WTC11 (cell line): ENCODE data around the gene SNPH. TPM values are rescaled to one million over a fixed set of nuclear protein-coding genes. Genes with fewer than 3 reads are reported as not detected.

Experiments used
- ATAC-seq: fragments of 200-7000 bp; cut with Tn5 transposase; 2 replicates; pipeline ENCODE4 v1.10.0; 2021; ENCODE audit warnings: mild to moderate bottlenecking, moderate library complexity
- CTCF ChIA-PET: fragments of 300-600 bp; sonication (Branson Sonifier 250); formaldehyde crosslinking; loops from one replicate; lab custom pipeline; 2021; ENCODE audit warnings: antibody characterized with exemption; lab: Charles Lee
- POLR2A ChIA-PET: fragments of 350-600 bp; sonication (Branson Sonifier 250); formaldehyde crosslinking; loops from one replicate; lab custom pipeline; 2021; ENCODE audit warnings: antibody characterized with exemption; lab: Charles Lee
- DNase-seq: peaks from one replicate; pipeline ENCODE4 v3.0.0; 2021; ENCODE audit warnings: low spot score
- H3K27ac Mint-ChIP-seq: 2 replicates; pipeline ENCODE4 v1.8.0; 2021; ENCODE audit warnings: mixed read lengths
- H3K27me3 Mint-ChIP-seq: 2 replicates; pipeline ENCODE4 v1.8.0; 2021; ENCODE audit warnings: low read depth, mild to moderate bottlenecking, moderate library complexity, mixed read lengths
- H3K36me3 Mint-ChIP-seq: 2 replicates; pipeline ENCODE4 v1.8.0; 2021; ENCODE audit warnings: mixed read lengths
- H3K4me1 Mint-ChIP-seq: 2 replicates; pipeline ENCODE4 v1.8.0; 2022; ENCODE audit warnings: mixed read lengths
- H3K4me3 Mint-ChIP-seq: 2 replicates; pipeline ENCODE4 v1.8.0; 2021; ENCODE audit warnings: mild to moderate bottlenecking, moderate library complexity, mixed read lengths
- H3K9me3 Mint-ChIP-seq: 2 replicates; pipeline ENCODE4 v1.8.0; 2021; ENCODE audit warnings: mixed read lengths
- ELF4 ChIP-seq: sonication (generic); formaldehyde crosslinking; IDR thresholded peaks from 2 replicates; pipeline ENCODE4 v1.8.1; 2022; ENCODE audit warnings: low read depth, mild to moderate bottlenecking, moderate library complexity, missing genetic modification reagents
- FOXK1 ChIP-seq: sonication (generic); formaldehyde crosslinking; IDR thresholded peaks from 2 replicates; pipeline ENCODE4 v1.8.0; 2022; ENCODE audit warnings: mild to moderate bottlenecking, moderate library complexity, missing genetic modification reagents
- GTF2I ChIP-seq: fragments of 250-450 bp; sonication (Bioruptor Pico); conservative IDR thresholded peaks from 2 replicates; pipeline ENCODE4 v1.4.0; 2021; ENCODE audit warnings: mild to moderate bottlenecking
- IRF2 ChIP-seq: sonication (generic); formaldehyde crosslinking; IDR thresholded peaks from 2 replicates; pipeline ENCODE4 v1.8.0; 2022; ENCODE audit warnings: low read depth, missing genetic modification reagents, borderline replicate concordance
- MYBL2 ChIP-seq: sonication (generic); formaldehyde crosslinking; IDR thresholded peaks from 2 replicates; pipeline ENCODE4 v1.8.1; 2023; ENCODE audit warnings: mild to moderate bottlenecking, moderate library complexity, missing genetic modification reagents
- SOX15 ChIP-seq: fragments of 250-450 bp; sonication (Bioruptor Pico); IDR thresholded peaks from 2 replicates; pipeline ENCODE4 v1.9.0; 2021; ENCODE audit warnings: mild to moderate bottlenecking
- ZNF138 ChIP-seq: sonication (generic); formaldehyde crosslinking; conservative IDR thresholded peaks from 2 replicates; pipeline ENCODE4 v1.8.1; 2022; ENCODE audit warnings: mild to moderate bottlenecking, moderate library complexity, missing genetic modification reagents
- ZNF396 ChIP-seq: fragments of 250-450 bp; sonication (Bioruptor Pico); IDR thresholded peaks from 2 replicates; pipeline ENCODE4 v1.8.0; 2021; ENCODE audit warnings: mild to moderate bottlenecking, moderate library complexity, borderline replicate concordance
- total RNA-seq: library from RNA; stranded (reverse); gene quantifications from 3 replicates; pipeline ENCODE4 v1.2.3, GENCODE V29; 2021
- TF ChIP-seq, protein P1 (sequence below): sonication (generic); formaldehyde crosslinking; IDR thresholded peaks from 2 replicates; pipeline ENCODE4 v1.8.1; 2023; ENCODE audit warnings: mild to moderate bottlenecking, missing genetic modification reagents
- TF ChIP-seq, protein P2 (sequence below): sonication (generic); formaldehyde crosslinking; IDR thresholded peaks from 2 replicates; pipeline ENCODE4 v1.8.1; 2022; ENCODE audit warnings: mild to moderate bottlenecking, moderate library complexity, missing genetic modification reagents
- TF ChIP-seq, protein P3 (sequence below): fragments of 250-450 bp; sonication (Bioruptor Pico); IDR thresholded peaks from 2 replicates; pipeline ENCODE4 v1.9.0; 2021; ENCODE audit warnings: mild to moderate bottlenecking, borderline replicate concordance
- TF ChIP-seq, protein P4 (sequence below): fragments of 250-450 bp; sonication (Bioruptor Pico); IDR thresholded peaks from 2 replicates; pipeline ENCODE4 v1.9.0; 2021; ENCODE audit warnings: mild to moderate bottlenecking
- TF ChIP-seq, protein P5 (sequence below): sonication (generic); formaldehyde crosslinking; IDR thresholded peaks from 2 replicates; pipeline ENCODE4 v1.8.0; 2023; ENCODE audit warnings: missing genetic modification reagents, mild to moderate bottlenecking, borderline replicate concordance
- TF ChIP-seq, protein P6 (sequence below): sonication (generic); formaldehyde crosslinking; IDR thresholded peaks from 2 replicates; pipeline ENCODE4 v1.8.1; 2022; ENCODE audit warnings: low read depth, mild to moderate bottlenecking, moderate library complexity, missing genetic modification reagents, borderline replicate concordance

The SNPH gene
- total RNA-seq, 1 experiment from 2014 or later, result 3.5 TPM

DNA sequence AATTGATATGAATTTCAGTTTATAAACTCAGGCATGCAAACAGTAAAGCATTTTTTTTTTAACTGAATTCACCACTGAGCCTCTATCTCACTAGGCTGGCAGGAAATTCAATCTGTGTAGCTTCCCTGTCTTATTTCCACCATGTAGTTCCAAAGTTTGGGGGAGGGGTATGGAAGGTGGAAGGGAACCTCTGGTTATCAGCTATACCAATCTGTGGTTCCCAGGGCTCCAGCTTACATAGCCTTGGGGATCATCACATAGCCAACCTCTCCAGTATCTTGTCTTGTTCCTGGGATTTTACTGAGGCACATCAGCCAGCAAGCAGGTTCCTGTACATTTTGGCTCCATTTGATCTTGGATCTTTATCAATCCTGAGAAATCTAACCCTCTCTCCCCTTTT is 24.6 kb upstream of the SNPH start (continued):
- TF ChIP-seq, protein P1, sequence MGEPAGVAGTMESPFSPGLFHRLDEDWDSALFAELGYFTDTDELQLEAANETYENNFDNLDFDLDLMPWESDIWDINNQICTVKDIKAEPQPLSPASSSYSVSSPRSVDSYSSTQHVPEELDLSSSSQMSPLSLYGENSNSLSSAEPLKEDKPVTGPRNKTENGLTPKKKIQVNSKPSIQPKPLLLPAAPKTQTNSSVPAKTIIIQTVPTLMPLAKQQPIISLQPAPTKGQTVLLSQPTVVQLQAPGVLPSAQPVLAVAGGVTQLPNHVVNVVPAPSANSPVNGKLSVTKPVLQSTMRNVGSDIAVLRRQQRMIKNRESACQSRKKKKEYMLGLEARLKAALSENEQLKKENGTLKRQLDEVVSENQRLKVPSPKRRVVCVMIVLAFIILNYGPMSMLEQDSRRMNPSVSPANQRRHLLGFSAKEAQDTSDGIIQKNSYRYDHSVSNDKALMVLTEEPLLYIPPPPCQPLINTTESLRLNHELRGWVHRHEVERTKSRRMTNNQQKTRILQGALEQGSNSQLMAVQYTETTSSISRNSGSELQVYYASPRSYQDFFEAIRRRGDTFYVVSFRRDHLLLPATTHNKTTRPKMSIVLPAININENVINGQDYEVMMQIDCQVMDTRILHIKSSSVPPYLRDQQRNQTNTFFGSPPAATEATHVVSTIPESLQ (CRISPR knock-in tag), result no peak
- TF ChIP-seq, protein P2, sequence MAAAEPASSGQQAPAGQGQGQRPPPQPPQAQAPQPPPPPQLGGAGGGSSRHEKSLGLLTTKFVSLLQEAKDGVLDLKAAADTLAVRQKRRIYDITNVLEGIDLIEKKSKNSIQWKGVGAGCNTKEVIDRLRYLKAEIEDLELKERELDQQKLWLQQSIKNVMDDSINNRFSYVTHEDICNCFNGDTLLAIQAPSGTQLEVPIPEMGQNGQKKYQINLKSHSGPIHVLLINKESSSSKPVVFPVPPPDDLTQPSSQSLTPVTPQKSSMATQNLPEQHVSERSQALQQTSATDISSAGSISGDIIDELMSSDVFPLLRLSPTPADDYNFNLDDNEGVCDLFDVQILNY (CRISPR knock-in tag), result no peak

DNA sequence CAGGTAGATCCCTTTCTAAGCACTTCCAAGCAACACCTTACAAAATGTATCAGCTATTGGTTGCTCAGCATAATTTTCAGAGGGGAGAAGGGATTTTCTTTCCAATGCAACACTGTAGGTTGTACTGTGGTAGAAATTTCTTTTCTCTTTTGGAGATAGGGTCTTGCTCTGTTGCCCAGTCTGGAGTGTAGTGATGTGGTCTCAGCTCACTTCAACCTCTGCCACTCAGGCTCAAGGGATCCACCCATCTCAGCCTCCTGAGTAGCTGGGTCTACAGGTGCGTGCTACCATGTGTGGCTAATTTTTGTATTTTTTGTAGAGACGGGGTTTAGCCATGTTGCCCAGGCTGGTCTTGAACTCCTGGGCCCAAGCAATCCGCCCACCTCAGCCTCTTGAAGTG is 24.0 kb upstream of the SNPH start:
- no peak overlapping the region for H3K4me3 Mint-ChIP-seq
- no peaks in the 10 kb centered on the region for H3K4me1 Mint-ChIP-seq
- POLR2A ChIA-PET, result no interaction called here
- H3K9me3 Mint-ChIP-seq, result no peaks in the 10 kb centered on the region
- peaks cover 22% of the 10 kb centered on the region for H3K27me3 Mint-ChIP-seq
- H3K27ac Mint-ChIP-seq, result no peak overlapping the region
- H3K36me3 Mint-ChIP-seq, result no peaks in the 10 kb centered on the region
- CTCF ChIA-PET, result interaction anchor here (1.3 to 1.7 kb wide), 2 partner anchors 57 to 128 kb away, joined by 3 to 5 read pairs; no protein-coding TSS in a partner anchor
- TF ChIP-seq IRF2 (no peak), ZNF138 (CRISPR knock-in tag) (no peak)
- TF ChIP-seq, protein P3, sequence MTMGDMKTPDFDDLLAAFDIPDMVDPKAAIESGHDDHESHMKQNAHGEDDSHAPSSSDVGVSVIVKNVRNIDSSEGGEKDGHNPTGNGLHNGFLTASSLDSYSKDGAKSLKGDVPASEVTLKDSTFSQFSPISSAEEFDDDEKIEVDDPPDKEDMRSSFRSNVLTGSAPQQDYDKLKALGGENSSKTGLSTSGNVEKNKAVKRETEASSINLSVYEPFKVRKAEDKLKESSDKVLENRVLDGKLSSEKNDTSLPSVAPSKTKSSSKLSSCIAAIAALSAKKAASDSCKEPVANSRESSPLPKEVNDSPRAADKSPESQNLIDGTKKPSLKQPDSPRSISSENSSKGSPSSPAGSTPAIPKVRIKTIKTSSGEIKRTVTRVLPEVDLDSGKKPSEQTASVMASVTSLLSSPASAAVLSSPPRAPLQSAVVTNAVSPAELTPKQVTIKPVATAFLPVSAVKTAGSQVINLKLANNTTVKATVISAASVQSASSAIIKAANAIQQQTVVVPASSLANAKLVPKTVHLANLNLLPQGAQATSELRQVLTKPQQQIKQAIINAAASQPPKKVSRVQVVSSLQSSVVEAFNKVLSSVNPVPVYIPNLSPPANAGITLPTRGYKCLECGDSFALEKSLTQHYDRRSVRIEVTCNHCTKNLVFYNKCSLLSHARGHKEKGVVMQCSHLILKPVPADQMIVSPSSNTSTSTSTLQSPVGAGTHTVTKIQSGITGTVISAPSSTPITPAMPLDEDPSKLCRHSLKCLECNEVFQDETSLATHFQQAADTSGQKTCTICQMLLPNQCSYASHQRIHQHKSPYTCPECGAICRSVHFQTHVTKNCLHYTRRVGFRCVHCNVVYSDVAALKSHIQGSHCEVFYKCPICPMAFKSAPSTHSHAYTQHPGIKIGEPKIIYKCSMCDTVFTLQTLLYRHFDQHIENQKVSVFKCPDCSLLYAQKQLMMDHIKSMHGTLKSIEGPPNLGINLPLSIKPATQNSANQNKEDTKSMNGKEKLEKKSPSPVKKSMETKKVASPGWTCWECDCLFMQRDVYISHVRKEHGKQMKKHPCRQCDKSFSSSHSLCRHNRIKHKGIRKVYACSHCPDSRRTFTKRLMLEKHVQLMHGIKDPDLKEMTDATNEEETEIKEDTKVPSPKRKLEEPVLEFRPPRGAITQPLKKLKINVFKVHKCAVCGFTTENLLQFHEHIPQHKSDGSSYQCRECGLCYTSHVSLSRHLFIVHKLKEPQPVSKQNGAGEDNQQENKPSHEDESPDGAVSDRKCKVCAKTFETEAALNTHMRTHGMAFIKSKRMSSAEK (CRISPR knock-in tag), result no peak
- ATAC-seq, result no peak
- no peak for DNase-seq

DNA sequence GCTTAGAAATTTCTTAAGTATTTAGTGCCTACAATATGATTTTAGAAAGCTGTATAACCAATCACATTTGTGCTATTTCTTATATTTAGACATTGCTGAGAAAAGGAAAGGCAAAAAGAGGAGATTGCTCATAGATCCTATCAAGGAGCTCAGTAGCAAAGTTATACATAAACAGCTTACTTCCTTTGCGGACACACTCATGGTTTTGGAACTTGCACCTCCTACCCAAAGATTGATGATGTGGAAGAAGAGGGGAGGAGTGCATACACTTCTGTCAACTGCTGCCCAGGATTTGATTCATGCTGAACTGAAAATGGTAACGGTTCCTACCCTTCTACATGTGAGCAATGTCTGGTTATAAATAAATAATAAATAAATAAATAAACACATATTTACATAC is 23.6 kb upstream of the SNPH start:
- TF ChIP-seq FOXK1 (CRISPR knock-in tag) (no peak), SOX15 (CRISPR knock-in tag) (no peak), ELF4 (no peak), GTF2I (no peak), MYBL2 (no peak), ZNF396 (CRISPR knock-in tag) (no peak)
- TF ChIP-seq, protein P4, sequence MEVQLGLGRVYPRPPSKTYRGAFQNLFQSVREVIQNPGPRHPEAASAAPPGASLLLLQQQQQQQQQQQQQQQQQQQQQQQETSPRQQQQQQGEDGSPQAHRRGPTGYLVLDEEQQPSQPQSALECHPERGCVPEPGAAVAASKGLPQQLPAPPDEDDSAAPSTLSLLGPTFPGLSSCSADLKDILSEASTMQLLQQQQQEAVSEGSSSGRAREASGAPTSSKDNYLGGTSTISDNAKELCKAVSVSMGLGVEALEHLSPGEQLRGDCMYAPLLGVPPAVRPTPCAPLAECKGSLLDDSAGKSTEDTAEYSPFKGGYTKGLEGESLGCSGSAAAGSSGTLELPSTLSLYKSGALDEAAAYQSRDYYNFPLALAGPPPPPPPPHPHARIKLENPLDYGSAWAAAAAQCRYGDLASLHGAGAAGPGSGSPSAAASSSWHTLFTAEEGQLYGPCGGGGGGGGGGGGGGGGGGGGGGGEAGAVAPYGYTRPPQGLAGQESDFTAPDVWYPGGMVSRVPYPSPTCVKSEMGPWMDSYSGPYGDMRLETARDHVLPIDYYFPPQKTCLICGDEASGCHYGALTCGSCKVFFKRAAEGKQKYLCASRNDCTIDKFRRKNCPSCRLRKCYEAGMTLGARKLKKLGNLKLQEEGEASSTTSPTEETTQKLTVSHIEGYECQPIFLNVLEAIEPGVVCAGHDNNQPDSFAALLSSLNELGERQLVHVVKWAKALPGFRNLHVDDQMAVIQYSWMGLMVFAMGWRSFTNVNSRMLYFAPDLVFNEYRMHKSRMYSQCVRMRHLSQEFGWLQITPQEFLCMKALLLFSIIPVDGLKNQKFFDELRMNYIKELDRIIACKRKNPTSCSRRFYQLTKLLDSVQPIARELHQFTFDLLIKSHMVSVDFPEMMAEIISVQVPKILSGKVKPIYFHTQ (CRISPR knock-in tag), result no peak
- TF ChIP-seq, protein P5, sequence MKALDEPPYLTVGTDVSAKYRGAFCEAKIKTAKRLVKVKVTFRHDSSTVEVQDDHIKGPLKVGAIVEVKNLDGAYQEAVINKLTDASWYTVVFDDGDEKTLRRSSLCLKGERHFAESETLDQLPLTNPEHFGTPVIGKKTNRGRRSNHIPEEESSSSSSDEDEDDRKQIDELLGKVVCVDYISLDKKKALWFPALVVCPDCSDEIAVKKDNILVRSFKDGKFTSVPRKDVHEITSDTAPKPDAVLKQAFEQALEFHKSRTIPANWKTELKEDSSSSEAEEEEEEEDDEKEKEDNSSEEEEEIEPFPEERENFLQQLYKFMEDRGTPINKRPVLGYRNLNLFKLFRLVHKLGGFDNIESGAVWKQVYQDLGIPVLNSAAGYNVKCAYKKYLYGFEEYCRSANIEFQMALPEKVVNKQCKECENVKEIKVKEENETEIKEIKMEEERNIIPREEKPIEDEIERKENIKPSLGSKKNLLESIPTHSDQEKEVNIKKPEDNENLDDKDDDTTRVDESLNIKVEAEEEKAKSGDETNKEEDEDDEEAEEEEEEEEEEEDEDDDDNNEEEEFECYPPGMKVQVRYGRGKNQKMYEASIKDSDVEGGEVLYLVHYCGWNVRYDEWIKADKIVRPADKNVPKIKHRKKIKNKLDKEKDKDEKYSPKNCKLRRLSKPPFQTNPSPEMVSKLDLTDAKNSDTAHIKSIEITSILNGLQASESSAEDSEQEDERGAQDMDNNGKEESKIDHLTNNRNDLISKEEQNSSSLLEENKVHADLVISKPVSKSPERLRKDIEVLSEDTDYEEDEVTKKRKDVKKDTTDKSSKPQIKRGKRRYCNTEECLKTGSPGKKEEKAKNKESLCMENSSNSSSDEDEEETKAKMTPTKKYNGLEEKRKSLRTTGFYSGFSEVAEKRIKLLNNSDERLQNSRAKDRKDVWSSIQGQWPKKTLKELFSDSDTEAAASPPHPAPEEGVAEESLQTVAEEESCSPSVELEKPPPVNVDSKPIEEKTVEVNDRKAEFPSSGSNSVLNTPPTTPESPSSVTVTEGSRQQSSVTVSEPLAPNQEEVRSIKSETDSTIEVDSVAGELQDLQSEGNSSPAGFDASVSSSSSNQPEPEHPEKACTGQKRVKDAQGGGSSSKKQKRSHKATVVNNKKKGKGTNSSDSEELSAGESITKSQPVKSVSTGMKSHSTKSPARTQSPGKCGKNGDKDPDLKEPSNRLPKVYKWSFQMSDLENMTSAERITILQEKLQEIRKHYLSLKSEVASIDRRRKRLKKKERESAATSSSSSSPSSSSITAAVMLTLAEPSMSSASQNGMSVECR, result no peak
- TF ChIP-seq, protein P6, sequence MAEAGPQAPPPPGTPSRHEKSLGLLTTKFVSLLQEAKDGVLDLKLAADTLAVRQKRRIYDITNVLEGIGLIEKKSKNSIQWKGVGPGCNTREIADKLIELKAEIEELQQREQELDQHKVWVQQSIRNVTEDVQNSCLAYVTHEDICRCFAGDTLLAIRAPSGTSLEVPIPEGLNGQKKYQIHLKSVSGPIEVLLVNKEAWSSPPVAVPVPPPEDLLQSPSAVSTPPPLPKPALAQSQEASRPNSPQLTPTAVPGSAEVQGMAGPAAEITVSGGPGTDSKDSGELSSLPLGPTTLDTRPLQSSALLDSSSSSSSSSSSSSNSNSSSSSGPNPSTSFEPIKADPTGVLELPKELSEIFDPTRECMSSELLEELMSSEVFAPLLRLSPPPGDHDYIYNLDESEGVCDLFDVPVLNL (CRISPR knock-in tag), result no peak
- TF ChIP-seq, all 79 proteins: peak for 0
- ChIA-PET CTCF (no interaction called here), POLR2A (no interaction called here)
- H3K4me1 Mint-ChIP-seq, result no peaks in the 10 kb centered on the region
- H3K9me3 Mint-ChIP-seq, result no peaks in the 10 kb centered on the region
- no peaks in the 10 kb centered on the region for H3K36me3 Mint-ChIP-seq
- no peak overlapping the region for H3K4me3 Mint-ChIP-seq
- no peak overlapping the region for H3K27ac Mint-ChIP-seq
- peaks cover 20% of the 10 kb centered on the region for H3K27me3 Mint-ChIP-seq
- ATAC-seq (no peak), DNase-seq (no peak)
